ENCODE measurements around the gene POLR3GL.

The POLR3GL gene

DNA sequence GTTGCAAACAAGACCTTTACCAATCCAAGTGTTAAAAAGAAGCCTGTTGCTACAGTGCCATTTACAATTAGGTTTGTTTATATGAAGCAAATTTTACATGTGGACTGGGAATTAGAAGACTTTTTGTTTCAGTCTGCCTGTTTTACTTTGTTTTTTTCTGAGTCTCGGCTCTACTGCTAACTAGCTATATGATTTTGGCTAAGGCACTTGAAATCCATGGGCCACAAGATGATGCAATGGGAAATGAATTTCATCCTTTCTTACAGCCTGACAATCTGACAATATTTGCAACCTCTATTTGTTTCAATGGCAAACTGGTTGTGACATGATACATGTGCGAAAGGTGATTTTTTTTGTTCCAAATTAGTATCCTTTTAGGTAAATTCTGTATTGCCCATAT lies 42.2 kb upstream of the POLR3GL start:
- Histone ChIP-seq H3K4me2 (ENCODE audit: low read length, poor library complexity, severe bottlenecking) (no peak overlapping the region), H3K9ac (ENCODE audit: low read length) (no peak overlapping the region), H3K4me3 (ENCODE audit: insufficient read depth in 1 of 2, low read depth in 1 of 2, low read length in 2 of 2) (no peak overlapping the region), H3K23ac (ENCODE audit: low read length in 2 of 2) (no peak overlapping the region), H2BK12ac (ENCODE audit: low read length in 2 of 2) (no peak overlapping the region), H2BK15ac (ENCODE audit: low read depth, poor library complexity, severe bottlenecking) (no peak overlapping the region), H4K8ac (ENCODE audit: low read length) (no peak overlapping the region), H3K36me3 (ENCODE audit: control insufficient read depth in 1 of 2, insufficient read depth in 2 of 2, low read depth in 1 of 2, low read length in 2 of 2) (peaks cover 6 to 26% of the 10 kb centered on the region in 2 experiments), H3K79me1 (replicated peaks; ENCODE audit: low read length, poor library complexity, severe bottlenecking) (peaks cover 16% of the 10 kb centered on the region), H4K91ac (ENCODE audit: low read length) (no peak overlapping the region), H3K18ac (ENCODE audit: low read depth in 1 of 2, low read length in 2 of 2) (no peak overlapping the region), H3K27me3 (ENCODE audit: control insufficient read depth in 1 of 2, insufficient read depth in 1 of 2, low read length in 2 of 2) (no peaks in the 10 kb centered on the region), H3K4ac (ENCODE audit: low read depth in 1 of 2, low read length in 2 of 2) (no peak overlapping the region), H3K27ac (ENCODE audit: low read length, poor library complexity, severe bottlenecking) (no peak overlapping the region), H3K4me1 (ENCODE audit: control insufficient read depth, insufficient read depth, low read depth, low read length) (peaks cover 17% of the 10 kb centered on the region), H2AFZ (ENCODE audit: low read depth, low read length) (no peak overlapping the region), H2BK120ac (ENCODE audit: low read depth, low read length) (no peak overlapping the region), H3K9me3 (ENCODE audit: control insufficient read depth, low read length) (no peaks in the 10 kb centered on the region), H3K14ac (ENCODE audit: low read length in 2 of 2) (no peak overlapping the region), H2BK5ac (ENCODE audit: low read depth, low read length, poor library complexity, severe bottlenecking) (no peak overlapping the region), H2AK5ac (ENCODE audit: low read length, severe bottlenecking) (no peak overlapping the region)
- DNase-seq = no peak
- 86% methylated on average over 1 of the region's 2 CpGs for WGBS

DNA sequence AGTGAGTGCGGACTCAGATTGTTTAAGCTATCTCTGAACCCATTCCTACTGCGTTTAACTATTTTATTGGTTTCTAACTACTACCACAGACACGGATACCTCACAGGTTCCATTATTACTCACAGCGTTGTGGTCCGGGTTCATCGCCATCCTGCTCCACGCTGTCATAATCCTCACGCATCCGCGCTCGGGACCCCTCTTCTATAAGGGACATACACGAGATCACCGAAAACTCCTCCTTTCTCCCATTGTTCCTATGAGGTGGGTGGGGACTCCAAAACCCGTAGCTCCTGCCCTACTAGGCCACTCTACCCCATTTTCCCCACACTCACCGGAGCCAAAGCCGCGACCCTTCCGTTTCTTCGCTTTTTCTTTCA lies 37.8 kb upstream of the POLR3GL start:
- 28% methylated on average over 19 of the region's 19 CpGs for WGBS
- Histone ChIP-seq H2AK5ac (ENCODE audit: low read length, severe bottlenecking) (no peak overlapping the region), H2BK5ac (ENCODE audit: low read depth, low read length, poor library complexity, severe bottlenecking) (no peak overlapping the region), H3K9ac (ENCODE audit: low read length) (peak overlapping the region; percentile 93), H2BK12ac (ENCODE audit: low read length in 2 of 2) (no peak overlapping the region), H3K79me1 (replicated peaks; ENCODE audit: low read length, poor library complexity, severe bottlenecking) (peaks cover 8% of the 10 kb centered on the region), H2AFZ (ENCODE audit: low read depth, low read length) (no peak overlapping the region), H3K27ac (ENCODE audit: low read length, poor library complexity, severe bottlenecking) (peak overlapping the region; percentile 95), H3K4me1 (ENCODE audit: control insufficient read depth, insufficient read depth, low read depth, low read length) (peaks cover 4% of the 10 kb centered on the region), H2BK120ac (ENCODE audit: low read depth, low read length) (no peak overlapping the region), H3K18ac (ENCODE audit: low read depth in 1 of 2, low read length in 2 of 2) (no peak overlapping the region), H3K14ac (ENCODE audit: low read length in 2 of 2) (no peak overlapping the region), H2BK15ac (ENCODE audit: low read depth, poor library complexity, severe bottlenecking) (no peak overlapping the region), H3K4ac (ENCODE audit: low read depth in 1 of 2, low read length in 2 of 2) (peak overlapping the region in 1 of 2 experiments; percentile 68), H3K36me3 (ENCODE audit: control insufficient read depth in 1 of 2, insufficient read depth in 2 of 2, low read depth in 1 of 2, low read length in 2 of 2) (peaks cover 9 to 33% of the 10 kb centered on the region in 2 experiments), H4K91ac (ENCODE audit: low read length) (no peak overlapping the region), H3K4me2 (ENCODE audit: low read length, poor library complexity, severe bottlenecking) (peak overlapping the region; percentile 80), H3K23ac (ENCODE audit: low read length in 2 of 2) (no peak overlapping the region), H4K8ac (ENCODE audit: low read length) (no peak overlapping the region), H3K9me3 (ENCODE audit: control insufficient read depth, low read length) (no peaks in the 10 kb centered on the region), H3K27me3 (ENCODE audit: control insufficient read depth in 1 of 2, insufficient read depth in 1 of 2, low read length in 2 of 2) (no peaks in the 10 kb centered on the region), H3K4me3 (ENCODE audit: insufficient read depth in 1 of 2, low read depth in 1 of 2, low read length in 2 of 2) (peak overlapping the region; percentile 78 to 91)
- DNase-seq = no peak

DNA sequence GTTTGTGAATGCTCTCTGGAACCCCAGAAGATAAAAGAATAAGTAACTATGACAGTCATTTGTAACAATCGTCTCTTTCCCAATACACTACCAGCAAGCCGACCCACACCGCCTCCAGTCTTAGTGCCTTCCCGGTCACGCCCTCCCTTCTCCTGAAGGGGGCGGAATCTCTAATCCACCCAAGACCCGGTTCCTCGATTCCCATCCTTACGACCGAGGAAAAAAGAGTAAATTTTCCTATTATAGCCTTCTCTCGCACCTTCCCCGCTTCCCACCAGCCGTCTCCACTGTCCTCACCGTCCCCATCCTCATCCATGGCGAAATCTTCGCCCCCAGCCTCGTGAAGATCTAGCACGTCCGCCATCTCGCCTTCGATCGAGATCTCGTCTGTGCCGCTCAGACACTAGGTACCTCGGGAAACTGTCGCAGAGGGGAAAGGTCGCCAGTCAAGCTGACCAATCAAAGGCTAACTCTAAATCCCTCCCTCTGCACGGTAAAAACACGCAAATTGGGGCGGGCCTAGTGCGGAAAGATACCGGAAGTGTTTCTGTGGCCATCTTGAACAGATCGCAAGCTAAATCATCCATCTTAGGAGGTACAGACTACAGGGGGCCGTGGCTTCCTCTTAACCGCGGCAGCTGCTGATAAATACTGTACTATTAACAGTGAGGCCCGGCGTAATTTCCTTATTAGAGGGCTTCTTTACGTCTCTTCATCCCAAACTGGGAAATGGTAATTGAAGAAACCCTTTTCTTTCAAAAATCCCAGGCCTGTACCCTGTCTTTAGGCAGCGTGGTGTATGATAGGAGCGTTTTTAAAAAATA lies 37.2 kb upstream of the POLR3GL start, which contains the start of gene RBM8A:
TSS of gene RBM8A (minus strand) at position 422 of the 824 bp plus-strand sequence. CDS start at position 364, 58 bp downstream.
- no peak within 1 kb of the TSS for H2BK15ac ChIP-seq (ENCODE audit: low read depth, poor library complexity, severe bottlenecking)
- peak within 1 kb of the TSS; percentile 78 to 91 for H3K4me3 ChIP-seq (ENCODE audit: insufficient read depth in 1 of 2, low read depth in 1 of 2, low read length in 2 of 2)
- H4K8ac ChIP-seq (ENCODE audit: low read length) = peak within 1 kb of the TSS; percentile 87
- peak within 1 kb of the TSS; percentile 66 to 94 for H3K18ac ChIP-seq (ENCODE audit: low read depth in 1 of 2, low read length in 2 of 2)
- H3K36me3 ChIP-seq (ENCODE audit: control insufficient read depth in 1 of 2, insufficient read depth in 2 of 2, low read depth in 1 of 2, low read length in 2 of 2) = peaks cover 9 to 32% of the 10 kb centered on the region in 2 experiments
- H3K14ac ChIP-seq (ENCODE audit: low read length in 2 of 2) = no peak within 1 kb of the TSS
- H3K9me3 ChIP-seq (ENCODE audit: control insufficient read depth, low read length) = no peaks in the 10 kb centered on the region
- no peaks in the 10 kb centered on the region for H3K27me3 ChIP-seq (ENCODE audit: control insufficient read depth in 1 of 2, insufficient read depth in 1 of 2, low read length in 2 of 2)
- peak; percentile 99 for DNase-seq
- WGBS = under 1% methylated on average over 36 of the region's 41 CpGs
- peaks cover 4% of the 10 kb centered on the region for H3K4me1 ChIP-seq (ENCODE audit: control insufficient read depth, insufficient read depth, low read depth, low read length)
- peak within 1 kb of the TSS; percentile 93 for H3K9ac ChIP-seq (ENCODE audit: low read length)
- H3K4me2 ChIP-seq (ENCODE audit: low read length, poor library complexity, severe bottlenecking) = peak within 1 kb of the TSS; percentile 80
- peak within 1 kb of the TSS; percentile 96 for H3K27ac ChIP-seq (ENCODE audit: low read length, poor library complexity, severe bottlenecking)
- H3K79me1 ChIP-seq (replicated peaks; ENCODE audit: low read length, poor library complexity, severe bottlenecking) = peaks cover 8% of the 10 kb centered on the region
- H3K4ac ChIP-seq (ENCODE audit: low read depth in 1 of 2, low read length in 2 of 2) = peak within 1 kb of the TSS in 1 of 2 experiments; percentile 82
- peak within 1 kb of the TSS; percentile 77 for H2AFZ ChIP-seq (ENCODE audit: low read depth, low read length)
- H2BK120ac ChIP-seq (ENCODE audit: low read depth, low read length) = peak within 1 kb of the TSS; percentile 64
- H3K23ac ChIP-seq (ENCODE audit: low read length in 2 of 2) = no peak within 1 kb of the TSS
- H2BK5ac ChIP-seq (ENCODE audit: low read depth, low read length, poor library complexity, severe bottlenecking) = no peak within 1 kb of the TSS
- no peak within 1 kb of the TSS for H2BK12ac ChIP-seq (ENCODE audit: low read length in 2 of 2)
- H2AK5ac ChIP-seq (ENCODE audit: low read length, severe bottlenecking) = peak within 1 kb of the TSS; percentile 99
- H4K91ac ChIP-seq (ENCODE audit: low read length) = peak within 1 kb of the TSS; percentile 50

DNA sequence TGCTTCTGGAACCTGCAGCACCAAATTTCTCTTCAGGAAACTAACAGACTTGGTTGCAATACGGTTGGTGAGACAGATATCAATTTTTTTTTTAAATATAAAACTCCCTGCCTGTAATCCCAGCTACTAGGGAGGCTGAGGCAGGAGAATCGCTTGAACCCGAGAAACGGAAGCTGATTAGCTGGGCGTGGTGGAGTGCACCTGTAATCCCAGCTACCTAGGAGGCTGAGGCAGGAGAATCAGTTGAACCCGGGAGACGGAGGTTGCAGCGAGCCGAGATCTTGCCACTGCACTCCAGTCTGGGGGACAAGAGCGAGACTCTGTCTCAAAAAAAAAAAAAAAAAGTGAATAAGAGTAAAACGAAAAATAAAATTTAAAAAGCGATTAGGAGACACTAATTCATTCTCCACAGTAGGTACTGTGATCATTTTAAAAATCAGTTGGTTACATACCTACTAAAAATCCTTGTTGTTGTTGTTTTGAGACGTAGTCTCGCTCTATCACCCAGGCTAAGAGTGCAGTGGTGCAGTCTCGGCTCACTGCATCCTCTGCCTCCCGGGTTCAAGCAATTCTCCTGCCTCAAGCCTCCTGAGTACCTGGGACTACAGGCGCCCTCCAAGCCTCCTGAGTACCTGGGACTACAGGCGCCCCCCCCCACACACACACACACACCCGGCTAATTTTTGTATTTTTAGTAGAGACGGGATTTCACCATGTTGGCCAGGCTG lies 36.4 kb upstream of the POLR3GL start:
- Histone ChIP-seq H4K91ac (ENCODE audit: low read length) (peak overlapping the region; percentile 50), H3K9me3 (ENCODE audit: control insufficient read depth, low read length) (no peaks in the 10 kb centered on the region), H3K9ac (ENCODE audit: low read length) (peak overlapping the region; percentile 93), H3K27me3 (ENCODE audit: control insufficient read depth in 1 of 2, insufficient read depth in 1 of 2, low read length in 2 of 2) (no peaks in the 10 kb centered on the region), H2BK120ac (ENCODE audit: low read depth, low read length) (no peak overlapping the region), H3K79me1 (replicated peaks; ENCODE audit: low read length, poor library complexity, severe bottlenecking) (peaks cover 8% of the 10 kb centered on the region), H2BK5ac (ENCODE audit: low read depth, low read length, poor library complexity, severe bottlenecking) (no peak overlapping the region), H3K4me3 (ENCODE audit: insufficient read depth in 1 of 2, low read depth in 1 of 2, low read length in 2 of 2) (peak overlapping the region; percentile 39 to 91), H2BK15ac (ENCODE audit: low read depth, poor library complexity, severe bottlenecking) (no peak overlapping the region), H2AK5ac (ENCODE audit: low read length, severe bottlenecking) (peak overlapping the region; percentile 99), H3K4me1 (ENCODE audit: control insufficient read depth, insufficient read depth, low read depth, low read length) (peaks cover 4% of the 10 kb centered on the region), H3K14ac (ENCODE audit: low read length in 2 of 2) (no peak overlapping the region), H3K18ac (ENCODE audit: low read depth in 1 of 2, low read length in 2 of 2) (peak overlapping the region; percentile 66 to 94), H3K23ac (ENCODE audit: low read length in 2 of 2) (no peak overlapping the region), H3K4ac (ENCODE audit: low read depth in 1 of 2, low read length in 2 of 2) (peak overlapping the region in 1 of 2 experiments; percentile 75), H3K4me2 (ENCODE audit: low read length, poor library complexity, severe bottlenecking) (peak overlapping the region; percentile 79), H2BK12ac (ENCODE audit: low read length in 2 of 2) (no peak overlapping the region), H2AFZ (ENCODE audit: low read depth, low read length) (no peak overlapping the region), H4K8ac (ENCODE audit: low read length) (peak overlapping the region; percentile 87), H3K36me3 (ENCODE audit: control insufficient read depth in 1 of 2, insufficient read depth in 2 of 2, low read depth in 1 of 2, low read length in 2 of 2) (peaks cover 9 to 31% of the 10 kb centered on the region in 2 experiments), H3K27ac (ENCODE audit: low read length, poor library complexity, severe bottlenecking) (peak overlapping the region; percentile 96)
- DNase-seq = no peak
- 73% methylated on average over 12 of the region's 20 CpGs for WGBS
